Activated T-helper 2 cell treated with anti-CD3 and anti-CD28 coated beads, Interferon-gamma antibody, Interleukin-2, Interleukin-4, amounts not matched to agents 10 μg/mL and 5 μg/mL and 100 μg/mL, durations not matched to agents 14 hours and 24 hours and 36 hours (primary cell): Measurements from ENCODE around the gene NSUN6. TPM values are rescaled to one million over a fixed set of nuclear protein-coding genes. Genes with fewer than 3 reads are reported as not detected.

Experiments used
- DNase-seq: peaks from one replicate; pipeline ENCODE4 v3.0.0; 2021; ENCODE audit warnings: low spot score
- H3K27ac Mint-ChIP-seq: one replicate; pipeline ENCODE4 v1.8.0; 2021; ENCODE audit warnings: mixed read lengths
- H3K27me3 Mint-ChIP-seq: one replicate; pipeline ENCODE4 v1.8.0; 2021; ENCODE audit warnings: low read depth, mixed read lengths
- H3K36me3 Mint-ChIP-seq: one replicate; pipeline ENCODE4 v1.8.0; 2021; ENCODE audit warnings: low read depth, mixed read lengths
- H3K4me1 Mint-ChIP-seq: one replicate; pipeline ENCODE4 v1.8.0; 2021; ENCODE audit warnings: low read depth, mixed read lengths
- H3K4me3 Mint-ChIP-seq: one replicate; pipeline ENCODE4 v1.8.0; 2021; ENCODE audit warnings: low read depth, mild to moderate bottlenecking, moderate library complexity, mixed read lengths
- H3K9me3 Mint-ChIP-seq: one replicate; pipeline ENCODE4 v1.8.0; 2021; ENCODE audit warnings: mixed read lengths
- intact Hi-C: fragments of 100-400 bp; cut with micrococcal nuclease; formaldehyde crosslinking; loops from one replicate; pipeline ENCODE4 v1.15.1; 2023
- total RNA-seq: library from RNA; stranded (reverse); gene quantifications from 2 replicates; pipeline ENCODE4 v1.2.3, GENCODE V29; 2022

NSUN6 gene
- total RNA-seq, 1 donor from 2014 or later, result 13.7 TPM

- DNase-seq, result no peak
- H3K4me1 Mint-ChIP-seq, result no peaks in the 10 kb centered on the region
- peaks cover 11% of the 10 kb centered on the region for H3K9me3 Mint-ChIP-seq
- intact Hi-C loops, result no loop called here
- H3K36me3 Mint-ChIP-seq, result peaks cover 30% of the 10 kb centered on the region
- no peak overlapping the region for H3K4me3 Mint-ChIP-seq
- no peaks in the 10 kb centered on the region for H3K27me3 Mint-ChIP-seq
- H3K27ac Mint-ChIP-seq, result no peak overlapping the region
These were observed 123.7 kb downstream of the NSUN6 start for GRCh38 chr10:18527687-18528086.

- H3K4me1 Mint-ChIP-seq, result no peaks in the 10 kb centered on the region
- peaks cover 20% of the 10 kb centered on the region for H3K36me3 Mint-ChIP-seq
- intact Hi-C loops, result no loop called here
- no peak overlapping the region for H3K27ac Mint-ChIP-seq
- H3K4me3 Mint-ChIP-seq, result no peak overlapping the region
- H3K27me3 Mint-ChIP-seq, result no peaks in the 10 kb centered on the region
- no peak for DNase-seq
- peaks cover 5% of the 10 kb centered on the region for H3K9me3 Mint-ChIP-seq
These were observed 127.5 kb downstream of the NSUN6 start for GRCh38 chr10:18523858-18524257.

- Mint-ChIP-seq H3K4me3 (no peak overlapping the region), H3K27me3 (no peaks in the 10 kb centered on the region), H3K27ac (no peak overlapping the region), H3K4me1 (no peaks in the 10 kb centered on the region), H3K9me3 (peaks cover 5% of the 10 kb centered on the region), H3K36me3 (peaks cover 20% of the 10 kb centered on the region)
- intact Hi-C loops, result no loop called here
- no peak for DNase-seq
These were observed 128.4 kb downstream of the NSUN6 start for GRCh38 chr10:18523025-18523424.

- intact Hi-C loops, result no loop called here
- no peak for DNase-seq
- Mint-ChIP-seq H3K9me3 (peaks cover 5% of the 10 kb centered on the region), H3K36me3 (peaks cover 24% of the 10 kb centered on the region), H3K27me3 (no peaks in the 10 kb centered on the region), H3K4me1 (no peaks in the 10 kb centered on the region), H3K27ac (no peak overlapping the region), H3K4me3 (no peak overlapping the region)
These were observed 134.5 kb downstream of the NSUN6 start for GRCh38 chr10:18516851-18517250.

- DNase-seq, result no peak
- Mint-ChIP-seq H3K9me3 (no peaks in the 10 kb centered on the region), H3K36me3 (peaks cover 11% of the 10 kb centered on the region), H3K27ac (no peak overlapping the region), H3K27me3 (no peaks in the 10 kb centered on the region), H3K4me3 (no peak overlapping the region), H3K4me1 (no peaks in the 10 kb centered on the region)
- intact Hi-C loops, result no loop called here
These were observed 136.8 kb downstream of the NSUN6 start for GRCh38 chr10:18514537-18514936.

- no peak for DNase-seq
- peaks cover 2% of the 10 kb centered on the region for H3K4me1 Mint-ChIP-seq
- intact Hi-C loops, result no loop called here
- peaks cover 2% of the 10 kb centered on the region for H3K27me3 Mint-ChIP-seq
- H3K27ac Mint-ChIP-seq, result no peak overlapping the region
- H3K36me3 Mint-ChIP-seq, result peaks cover 7% of the 10 kb centered on the region
- no peak overlapping the region for H3K4me3 Mint-ChIP-seq
- H3K9me3 Mint-ChIP-seq, result no peaks in the 10 kb centered on the region
These were observed 142.8 kb downstream of the NSUN6 start for GRCh38 chr10:18508587-18508986.

- H3K4me3 Mint-ChIP-seq, result no peak overlapping the region
- intact Hi-C loops, result no loop called here
- H3K27ac Mint-ChIP-seq, result no peak overlapping the region
- DNase-seq, result no peak
- H3K27me3 Mint-ChIP-seq, result peaks cover 2% of the 10 kb centered on the region
- no peaks in the 10 kb centered on the region for H3K9me3 Mint-ChIP-seq
- peaks cover 14% of the 10 kb centered on the region for H3K4me1 Mint-ChIP-seq
- no peaks in the 10 kb centered on the region for H3K36me3 Mint-ChIP-seq
These were observed 145.8 kb downstream of the NSUN6 start for GRCh38 chr10:18505456-18506118.

GRCh38 chr10:18504161-18504560, 147.2 kb downstream of the NSUN6 start:
- Mint-ChIP-seq H3K4me3 (no peak overlapping the region), H3K4me1 (peaks cover 15% of the 10 kb centered on the region), H3K36me3 (no peaks in the 10 kb centered on the region), H3K27ac (no peak overlapping the region), H3K9me3 (no peaks in the 10 kb centered on the region), H3K27me3 (peaks cover 2% of the 10 kb centered on the region)
- intact Hi-C loops, result no loop called here
- no peak for DNase-seq

- H3K36me3 Mint-ChIP-seq, result no peaks in the 10 kb centered on the region
- peaks cover 15% of the 10 kb centered on the region for H3K4me1 Mint-ChIP-seq
- DNase-seq, result no peak
- intact Hi-C loops, result no loop called here
- H3K9me3 Mint-ChIP-seq, result no peaks in the 10 kb centered on the region
- peaks cover 2% of the 10 kb centered on the region for H3K27me3 Mint-ChIP-seq
- H3K27ac Mint-ChIP-seq, result no peak overlapping the region
- H3K4me3 Mint-ChIP-seq, result no peak overlapping the region
These were observed 149.8 kb downstream of the NSUN6 start for GRCh38 chr10:18501629-18502028.

GRCh38 chr10:18501198-18501597, 150.2 kb downstream of the NSUN6 start:
- Mint-ChIP-seq H3K4me3 (no peak overlapping the region), H3K4me1 (peaks cover 15% of the 10 kb centered on the region), H3K36me3 (no peaks in the 10 kb centered on the region), H3K27me3 (peaks cover 2% of the 10 kb centered on the region), H3K27ac (no peak overlapping the region), H3K9me3 (no peaks in the 10 kb centered on the region)
- no peak for DNase-seq
- intact Hi-C loops, result no loop called here

- Mint-ChIP-seq H3K36me3 (no peaks in the 10 kb centered on the region), H3K9me3 (no peaks in the 10 kb centered on the region), H3K27ac (no peak overlapping the region), H3K4me1 (peaks cover 15% of the 10 kb centered on the region), H3K4me3 (no peak overlapping the region), H3K27me3 (no peaks in the 10 kb centered on the region)
- intact Hi-C loops, result no loop called here
- no peak for DNase-seq
These were observed 150.8 kb downstream of the NSUN6 start for GRCh38 chr10:18500576-18500975.

- Mint-ChIP-seq H3K27ac (no peak overlapping the region), H3K27me3 (no peaks in the 10 kb centered on the region), H3K36me3 (no peaks in the 10 kb centered on the region), H3K9me3 (no peaks in the 10 kb centered on the region), H3K4me3 (no peak overlapping the region), H3K4me1 (peaks cover 15% of the 10 kb centered on the region)
- DNase-seq, result no peak
- intact Hi-C loops, result no loop called here
These were observed 152.4 kb downstream of the NSUN6 start for GRCh38 chr10:18498998-18499397.

GRCh38 chr10:18497806-18498369, 153.5 kb downstream of the NSUN6 start:
- Mint-ChIP-seq H3K27ac (no peak overlapping the region), H3K4me3 (no peak overlapping the region), H3K9me3 (no peaks in the 10 kb centered on the region), H3K4me1 (peaks cover 13% of the 10 kb centered on the region), H3K36me3 (no peaks in the 10 kb centered on the region), H3K27me3 (no peaks in the 10 kb centered on the region)
- intact Hi-C loops, result no loop called here
- DNase-seq, result no peak
